ENCODE measurements around the gene CAPRIN1.
"Not testable (repeated sequence)": the region's sequence is repeated elsewhere in the genome, so short reads cannot be mapped to it uniquely, and the experiment has no call there.

The CAPRIN1 gene

DNA sequence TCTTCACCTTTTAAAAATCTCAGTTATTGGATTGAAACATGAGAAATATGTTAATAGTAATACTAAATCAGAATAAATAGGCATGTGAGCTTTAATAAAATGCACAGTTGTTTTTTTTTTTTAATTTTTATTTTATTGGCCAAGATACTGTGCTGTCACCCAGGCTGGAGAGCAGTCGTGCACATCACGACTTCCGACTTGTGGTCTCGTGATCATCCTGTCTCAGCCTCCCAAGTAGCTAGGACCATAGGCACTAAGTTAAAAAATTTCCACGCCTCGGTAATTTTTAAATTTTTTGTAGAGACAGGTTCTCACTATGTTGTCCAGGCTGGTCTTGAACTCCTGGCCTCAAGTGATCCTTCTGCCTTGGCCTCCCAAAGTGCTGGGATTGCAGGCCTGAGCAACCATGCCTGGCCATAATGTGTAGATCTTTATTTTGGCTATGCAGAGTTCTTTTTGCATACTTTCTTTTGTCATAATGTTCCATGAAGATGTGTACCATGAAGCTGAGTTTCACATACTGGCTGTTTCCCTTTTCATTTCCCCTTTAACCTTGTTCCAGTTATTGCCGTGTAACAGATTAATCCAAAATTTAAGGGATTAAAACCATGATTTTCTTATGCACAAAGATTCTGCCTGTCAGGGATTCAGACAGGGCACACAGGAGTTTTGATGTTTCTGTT, 16.0 kb downstream of the CAPRIN1 start:
- in situ Hi-C loops (cut with MboI; ENCODE audit: low sequenced_read_pairs, unreplicated experiment) = no loop called here
- no peak for DNase-seq (ENCODE audit: low spot score)
- TF ChIP-seq, protein P1, sequence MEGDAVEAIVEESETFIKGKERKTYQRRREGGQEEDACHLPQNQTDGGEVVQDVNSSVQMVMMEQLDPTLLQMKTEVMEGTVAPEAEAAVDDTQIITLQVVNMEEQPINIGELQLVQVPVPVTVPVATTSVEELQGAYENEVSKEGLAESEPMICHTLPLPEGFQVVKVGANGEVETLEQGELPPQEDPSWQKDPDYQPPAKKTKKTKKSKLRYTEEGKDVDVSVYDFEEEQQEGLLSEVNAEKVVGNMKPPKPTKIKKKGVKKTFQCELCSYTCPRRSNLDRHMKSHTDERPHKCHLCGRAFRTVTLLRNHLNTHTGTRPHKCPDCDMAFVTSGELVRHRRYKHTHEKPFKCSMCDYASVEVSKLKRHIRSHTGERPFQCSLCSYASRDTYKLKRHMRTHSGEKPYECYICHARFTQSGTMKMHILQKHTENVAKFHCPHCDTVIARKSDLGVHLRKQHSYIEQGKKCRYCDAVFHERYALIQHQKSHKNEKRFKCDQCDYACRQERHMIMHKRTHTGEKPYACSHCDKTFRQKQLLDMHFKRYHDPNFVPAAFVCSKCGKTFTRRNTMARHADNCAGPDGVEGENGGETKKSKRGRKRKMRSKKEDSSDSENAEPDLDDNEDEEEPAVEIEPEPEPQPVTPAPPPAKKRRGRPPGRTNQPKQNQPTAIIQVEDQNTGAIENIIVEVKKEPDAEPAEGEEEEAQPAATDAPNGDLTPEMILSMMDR (IDR thresholded peaks at IDR 0.05; ENCODE audit: borderline replicate concordance, control extremely low read depth, extremely low read depth, insufficient read depth, missing control alignments) = no peak

DNA sequence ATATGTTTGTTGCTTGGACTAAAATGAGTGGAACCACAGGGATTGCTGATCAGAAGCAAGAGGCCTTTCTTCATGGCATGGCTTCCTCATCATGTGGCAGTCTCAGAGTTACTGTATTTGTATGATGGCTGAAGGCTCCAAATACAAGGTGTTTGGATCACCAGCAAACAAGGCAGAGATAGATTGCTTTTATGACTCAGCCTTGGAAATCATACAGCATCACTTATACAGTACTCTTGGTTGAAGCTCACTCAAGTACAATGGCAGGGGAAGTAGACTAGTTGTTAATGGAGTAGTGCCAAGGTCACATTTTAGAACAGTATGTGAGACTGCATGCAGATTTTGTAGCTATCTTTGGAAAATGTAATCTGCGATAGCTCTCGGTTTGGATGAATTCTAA, 16.6 kb downstream of the CAPRIN1 start:
- DNase-seq (ENCODE audit: low spot score) = no peak
- TF ChIP-seq, protein P1 (IDR thresholded peaks at IDR 0.05; ENCODE audit: borderline replicate concordance, control extremely low read depth, extremely low read depth, insufficient read depth, missing control alignments) = no peak
- in situ Hi-C loops (cut with MboI; ENCODE audit: low sequenced_read_pairs, unreplicated experiment) = no loop called here

DNA sequence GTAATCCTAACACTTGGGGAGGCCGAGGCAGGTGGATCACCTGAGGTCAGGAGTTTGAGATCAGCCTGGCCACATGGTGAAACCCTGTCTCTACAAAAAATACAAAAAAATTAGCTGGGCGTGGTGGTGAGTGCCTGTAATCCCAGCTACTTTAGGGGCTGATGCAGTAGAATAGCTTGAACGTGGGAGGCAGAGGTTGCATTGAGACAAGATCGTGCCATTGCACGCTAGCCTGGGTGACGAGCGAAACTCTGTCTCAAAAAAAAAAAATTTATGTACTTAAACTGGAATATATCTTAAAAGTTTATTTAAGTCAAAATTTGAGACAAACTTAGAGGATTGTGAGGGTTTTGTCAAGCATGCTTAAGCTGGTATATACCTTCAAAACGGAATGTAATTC, 19.8 kb downstream of the CAPRIN1 start:
- DNase-seq (ENCODE audit: low spot score); in situ Hi-C loops (cut with MboI; ENCODE audit: low sequenced_read_pairs, unreplicated experiment): not testable (repeated sequence)

DNA sequence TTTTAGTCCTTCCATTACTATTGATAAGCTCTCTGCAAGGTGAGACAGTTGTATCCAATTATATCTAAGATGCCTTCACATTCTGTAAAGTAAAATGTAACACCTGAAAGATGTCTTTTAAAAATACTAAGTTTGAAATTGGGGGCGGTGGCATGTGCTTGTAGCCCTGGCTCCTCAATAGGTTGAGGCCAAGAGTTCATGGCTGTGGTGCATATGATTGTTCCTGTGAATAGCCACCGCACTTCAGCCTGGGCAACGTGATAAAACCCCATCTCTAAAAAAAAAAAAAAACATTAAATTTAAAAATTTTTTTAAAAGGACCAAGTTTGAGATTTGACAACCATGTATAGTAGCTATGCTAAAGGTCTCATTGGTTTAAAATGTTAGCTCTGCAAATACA, 20.5 kb downstream of the CAPRIN1 start:
- in situ Hi-C loops (cut with MboI; ENCODE audit: low sequenced_read_pairs, unreplicated experiment) = no loop called here
- TF ChIP-seq, protein P1 (IDR thresholded peaks at IDR 0.05; ENCODE audit: borderline replicate concordance, control extremely low read depth, extremely low read depth, insufficient read depth, missing control alignments) = no peak
- no peak for DNase-seq (ENCODE audit: low spot score)

DNA sequence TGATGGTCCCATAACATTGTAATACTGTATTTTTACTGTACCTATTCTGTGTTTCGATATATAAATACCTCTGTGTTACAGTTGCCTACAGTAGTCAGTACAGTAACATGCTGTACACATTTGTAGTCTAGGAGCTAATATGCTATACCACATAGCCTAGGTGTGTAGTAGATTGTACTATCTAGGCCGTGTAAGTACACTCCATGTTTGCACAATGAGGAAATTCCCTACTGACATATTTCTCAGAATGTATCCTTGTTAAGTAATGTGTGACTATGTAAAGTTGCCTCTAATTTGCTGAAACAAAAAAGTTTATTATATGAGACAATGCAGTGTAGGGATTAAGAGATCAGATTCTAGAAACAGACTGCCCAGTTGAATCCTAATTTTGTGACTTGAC, 21.3 kb downstream of the CAPRIN1 start:
- TF ChIP-seq, protein P1 (IDR thresholded peaks at IDR 0.05; ENCODE audit: borderline replicate concordance, control extremely low read depth, extremely low read depth, insufficient read depth, missing control alignments) = no peak
- no peak for DNase-seq (ENCODE audit: low spot score)
- in situ Hi-C loops (cut with MboI; ENCODE audit: low sequenced_read_pairs, unreplicated experiment) = no loop called here

DNA sequence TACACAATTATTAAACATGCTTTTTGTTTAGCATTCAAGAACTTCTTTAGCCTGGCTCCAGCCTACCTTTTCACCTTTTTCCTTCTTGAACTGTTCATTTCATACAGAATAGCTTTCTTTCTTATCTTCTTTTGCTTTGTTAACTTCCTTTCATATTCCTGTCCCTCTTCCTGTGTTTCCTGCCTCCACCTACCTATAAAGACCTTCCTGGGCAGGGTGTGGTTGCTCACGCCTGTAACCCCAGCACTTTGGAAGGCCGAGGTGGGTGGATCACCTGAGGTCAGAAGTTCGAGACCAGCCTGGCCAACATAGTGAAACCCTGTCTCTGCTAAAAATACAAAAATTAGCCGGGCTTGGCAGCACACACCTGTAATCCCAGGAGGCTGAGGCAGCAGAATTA, 22.9 kb downstream of the CAPRIN1 start:
- DNase-seq (ENCODE audit: low spot score) = no peak
- TF ChIP-seq, protein P1 (IDR thresholded peaks at IDR 0.05; ENCODE audit: borderline replicate concordance, control extremely low read depth, extremely low read depth, insufficient read depth, missing control alignments) = no peak
- in situ Hi-C loops (cut with MboI; ENCODE audit: low sequenced_read_pairs, unreplicated experiment) = no loop called here

DNA sequence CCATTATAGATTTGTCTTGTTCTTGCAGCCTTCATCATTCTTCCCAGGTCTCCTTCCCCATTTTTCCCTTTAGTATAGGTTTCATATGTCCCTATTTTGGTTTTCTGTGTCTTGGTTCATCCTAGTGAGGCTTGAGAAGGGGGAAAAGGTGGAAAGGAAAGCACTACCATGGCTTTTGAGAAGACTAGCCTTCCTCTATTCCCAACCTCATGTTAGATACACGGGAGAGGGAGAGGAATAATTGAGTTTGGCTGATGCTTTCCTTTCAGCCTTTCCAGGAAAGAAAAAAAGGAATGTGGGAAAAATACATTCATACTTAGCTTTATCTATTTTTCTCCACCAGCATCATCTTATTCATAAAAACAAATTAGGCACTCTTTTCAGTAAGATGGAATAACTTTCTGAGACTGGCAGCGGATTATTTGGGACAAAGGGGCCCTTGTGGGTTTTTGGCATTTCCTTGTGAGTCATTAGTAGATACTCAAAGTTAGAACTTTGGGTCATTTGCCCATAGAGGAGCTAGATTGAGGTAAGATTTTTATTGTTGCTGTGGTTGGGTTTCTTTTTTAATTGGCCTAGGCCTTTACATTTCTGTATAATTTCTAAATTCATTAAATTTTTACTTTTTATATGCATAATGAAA, 23.8 kb downstream of the CAPRIN1 start:
- TF ChIP-seq, protein P1 (IDR thresholded peaks at IDR 0.05; ENCODE audit: borderline replicate concordance, control extremely low read depth, extremely low read depth, insufficient read depth, missing control alignments) = no peak
- no peak for DNase-seq (ENCODE audit: low spot score)
- in situ Hi-C loops (cut with MboI; ENCODE audit: low sequenced_read_pairs, unreplicated experiment) = no loop called here
